ENCODE measurements around the gene GAREM2.

DNA sequence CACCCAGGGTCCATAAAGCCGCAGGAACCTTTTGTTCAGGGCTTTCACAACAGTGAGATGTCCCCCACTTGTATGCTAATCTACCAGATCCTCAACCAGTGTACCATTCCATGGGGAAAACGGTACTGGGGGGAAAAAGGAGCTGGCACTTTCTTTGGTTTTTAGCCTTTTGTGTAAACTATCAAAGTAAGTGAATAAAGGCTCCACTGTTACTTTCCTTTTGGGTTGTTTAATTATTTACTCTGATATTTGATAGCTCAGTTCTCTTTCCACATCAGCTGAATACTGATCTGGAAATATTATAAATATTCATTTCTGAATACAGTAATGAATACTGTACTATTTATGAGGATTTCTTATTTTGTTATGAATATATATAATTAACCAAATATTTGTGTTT, 51.2 kb downstream of the GAREM2 start:
- TF ChIP-seq CTCF (IDR thresholded peaks at IDR 0.05) (no peak), POLR2A (IDR thresholded peaks at IDR 0.05) (no peak)

Data from adrenal gland (tissue), 5 donors.